Body of pancreas (tissue), 4 donors: ENCODE data around the gene ZNF77.

Source experiments
- CTCF ChIP-seq, 7 experiments: fragments of 450-650 bp in 4 of 7; fragments of 200-600 bp in 3 of 7; sonication (generic) in 3 of 7; IDR thresholded peaks; one replicate each; pipeline ENCODE4 v1.5.1; 2016 to 2019; ENCODE audit warnings: antibody characterized with exemption in 7 of 7
- POLR2A ChIP-seq, 3 donors: fragments of 450-650 bp; IDR thresholded peaks; one replicate each; pipeline ENCODE4 v1.6.1; 2016; ENCODE audit warnings: antibody characterized with exemption in 3 of 3, mild to moderate bottlenecking in 2 of 3

GRCh38 chr19:2933490-2933910 is 11.3 kb downstream of the ZNF77 start:
- TF ChIP-seq CTCF (IDR thresholded peaks at IDR 0.05) (no peak), POLR2A (IDR thresholded peaks at IDR 0.05) (no peak)
